GM18870 (cell line): ENCODE measurements around the gene CSNK2B.
A peak's percentile ranks its signal among the peaks of the same experiment; 100 is the strongest.

Experiments
- ATAC-seq: cut with Tn5 transposase; IDR thresholded peaks from one replicate; pipeline ENCODE4 v1.9.1; 2021; ENCODE audit warnings: moderate library complexity; ENCODE audit not compliant: unreplicated experiment

The CSNK2B gene

DNA sequence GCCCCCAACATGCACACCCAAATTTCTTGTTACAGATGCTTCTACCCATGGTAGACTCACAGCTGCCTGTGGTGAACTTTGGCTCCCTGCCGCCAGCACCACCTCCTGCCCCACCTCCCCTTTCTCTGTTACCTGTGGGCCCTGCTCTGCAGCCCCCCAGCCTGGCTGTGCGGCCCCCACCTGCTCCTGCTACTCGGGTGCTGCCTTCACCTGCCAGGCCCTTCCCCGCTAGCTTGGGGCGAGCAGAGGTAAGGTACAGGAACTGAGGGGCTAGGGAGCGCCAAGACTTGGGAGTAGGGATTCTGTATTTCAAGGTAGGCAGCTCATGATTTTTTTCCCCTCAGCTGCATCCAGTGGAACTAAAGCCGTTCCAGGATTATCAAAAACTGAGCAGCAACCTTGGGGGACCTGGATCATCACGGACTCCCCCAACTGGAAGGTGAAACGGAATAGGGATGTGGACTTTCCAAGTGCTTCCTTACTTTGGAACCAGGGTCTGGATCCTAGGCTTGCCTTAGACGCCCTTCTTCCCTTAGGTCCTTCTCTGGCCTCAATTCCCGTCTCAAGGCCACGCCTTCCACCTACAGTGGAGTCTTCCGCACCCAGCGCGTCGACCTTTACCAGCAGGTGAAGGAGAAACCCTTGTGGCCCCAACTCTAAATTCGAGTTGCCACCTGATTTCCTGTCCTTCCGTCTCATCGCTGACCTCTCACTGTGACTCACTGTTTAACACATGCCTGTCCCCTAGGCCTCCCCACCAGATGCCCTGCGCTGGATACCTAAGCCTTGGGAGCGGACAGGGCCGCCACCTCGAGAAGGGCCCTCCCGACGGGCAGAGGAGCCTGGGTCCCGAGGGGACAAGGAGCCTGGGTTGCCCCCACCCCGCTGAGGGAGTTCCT lies 28.9 kb upstream of the CSNK2B start:
- ATAC-seq = no peak

DNA sequence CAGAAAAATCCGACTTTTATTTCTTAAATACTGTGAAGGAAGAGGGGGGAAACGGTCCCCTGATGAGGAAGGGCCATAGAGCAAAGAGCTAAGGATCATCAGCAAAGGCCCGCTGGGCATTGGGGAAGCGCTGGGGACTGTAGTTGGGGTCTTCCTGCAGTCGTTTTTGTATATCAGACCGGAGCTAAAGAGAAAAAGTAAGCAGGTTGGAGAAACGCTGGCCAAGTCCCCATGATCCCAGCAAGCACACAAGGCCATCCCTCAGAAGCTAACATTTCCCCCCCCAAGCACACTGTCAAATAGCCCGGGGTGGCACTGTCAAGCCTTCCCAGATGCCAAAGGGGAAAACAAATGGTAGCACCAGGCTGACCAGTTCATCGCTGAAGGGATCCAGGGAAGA lies 26.8 kb upstream of the CSNK2B start:
- no peak for ATAC-seq

DNA sequence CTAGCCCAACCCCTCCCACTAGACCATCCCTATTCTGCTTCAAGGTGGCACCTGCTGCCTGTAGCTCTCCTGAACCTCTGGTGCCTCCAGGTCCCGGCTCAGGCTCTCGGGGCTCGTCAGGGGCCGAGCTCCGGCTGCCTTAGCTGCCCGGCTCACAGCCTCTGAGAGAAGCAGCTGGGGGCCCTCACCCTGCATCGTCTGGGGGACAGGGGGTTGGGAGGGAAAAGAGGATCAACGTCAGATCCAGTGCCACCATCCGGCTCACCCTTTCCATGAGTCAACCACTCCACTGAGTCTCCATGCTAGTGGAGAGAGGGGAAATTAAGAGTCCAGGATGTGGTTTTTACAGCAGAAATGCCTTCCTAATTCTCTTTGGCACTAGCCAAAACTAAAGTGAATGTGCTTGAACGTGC lies 26.4 kb upstream of the CSNK2B start:
- no peak for ATAC-seq

DNA sequence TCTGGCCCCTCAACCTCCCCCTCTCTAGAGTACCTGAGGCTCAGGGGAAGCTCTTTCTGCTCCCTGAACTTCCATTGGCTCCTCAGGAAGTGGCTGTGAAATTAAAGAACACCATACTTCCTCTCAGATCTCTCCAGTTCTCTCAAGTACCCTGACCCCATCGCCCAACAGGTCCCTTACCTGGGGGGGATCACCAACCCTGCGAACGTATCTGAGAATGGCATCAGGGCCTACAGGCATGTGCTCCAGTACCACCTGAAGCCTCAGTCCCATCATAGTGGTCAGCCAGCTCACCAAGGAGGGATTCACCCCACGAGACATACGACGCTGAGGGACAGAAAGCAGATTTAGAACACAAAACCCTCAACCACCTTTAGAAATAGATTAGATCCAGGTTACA lies 25.3 kb upstream of the CSNK2B start:
- ATAC-seq = no peak

DNA sequence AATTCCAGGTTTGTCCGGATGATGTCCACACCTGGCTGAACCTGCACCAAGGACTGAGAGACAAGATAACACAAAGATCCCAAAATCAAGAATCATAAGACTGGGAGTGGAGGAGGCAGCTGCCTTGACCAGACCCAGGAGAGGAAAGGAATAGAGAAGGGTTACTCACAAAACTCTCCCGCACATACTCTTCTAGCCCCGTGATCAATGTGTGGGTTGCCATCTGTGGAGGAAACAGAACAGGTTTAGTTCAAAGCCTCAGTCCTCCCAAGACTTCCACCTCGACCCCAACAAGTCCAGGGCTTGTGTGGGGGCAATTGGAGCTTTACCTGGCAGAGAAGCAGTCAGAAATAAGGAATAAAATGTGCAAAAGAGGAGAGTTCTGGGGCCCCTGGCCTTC lies 24.5 kb upstream of the CSNK2B start:
- ATAC-seq = no peak

DNA sequence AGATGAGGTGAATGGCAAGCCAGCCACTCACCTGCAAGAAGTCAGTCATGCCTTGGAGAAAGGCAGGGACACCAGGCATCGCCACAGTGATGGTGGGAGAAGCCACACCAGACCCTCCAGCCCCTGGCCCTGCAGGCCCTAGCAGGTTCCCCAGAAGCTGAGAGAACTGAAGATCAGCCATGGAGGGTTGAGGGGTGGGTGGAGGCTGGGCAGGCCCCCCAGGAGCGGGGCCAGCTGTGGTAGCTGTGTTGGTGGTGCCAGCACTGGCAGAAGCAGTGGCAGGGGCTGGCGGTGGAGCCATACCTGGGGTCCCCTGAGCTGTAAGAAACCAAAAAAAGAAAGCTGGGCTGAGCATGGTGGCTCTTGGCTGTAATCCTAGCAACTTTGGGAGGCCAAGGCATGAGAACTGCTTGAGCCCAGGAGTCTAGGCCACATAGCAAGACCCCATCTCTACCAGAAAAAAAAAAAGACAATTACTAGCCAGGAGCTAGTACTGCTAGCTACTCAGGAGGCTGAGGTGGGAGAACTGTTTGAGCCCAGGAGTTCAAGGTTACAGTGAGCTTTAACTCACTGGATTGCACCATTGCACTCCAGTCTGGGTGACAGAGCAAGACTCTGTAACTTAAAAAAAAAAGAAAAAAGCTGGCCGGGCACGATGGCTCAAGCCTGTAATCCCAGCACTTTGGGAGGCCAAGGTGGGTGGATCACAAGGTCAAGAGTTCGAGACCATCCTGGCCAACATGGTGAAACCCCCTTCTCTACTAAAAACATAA lies 22.9 kb upstream of the CSNK2B start:
- no peak for ATAC-seq

DNA sequence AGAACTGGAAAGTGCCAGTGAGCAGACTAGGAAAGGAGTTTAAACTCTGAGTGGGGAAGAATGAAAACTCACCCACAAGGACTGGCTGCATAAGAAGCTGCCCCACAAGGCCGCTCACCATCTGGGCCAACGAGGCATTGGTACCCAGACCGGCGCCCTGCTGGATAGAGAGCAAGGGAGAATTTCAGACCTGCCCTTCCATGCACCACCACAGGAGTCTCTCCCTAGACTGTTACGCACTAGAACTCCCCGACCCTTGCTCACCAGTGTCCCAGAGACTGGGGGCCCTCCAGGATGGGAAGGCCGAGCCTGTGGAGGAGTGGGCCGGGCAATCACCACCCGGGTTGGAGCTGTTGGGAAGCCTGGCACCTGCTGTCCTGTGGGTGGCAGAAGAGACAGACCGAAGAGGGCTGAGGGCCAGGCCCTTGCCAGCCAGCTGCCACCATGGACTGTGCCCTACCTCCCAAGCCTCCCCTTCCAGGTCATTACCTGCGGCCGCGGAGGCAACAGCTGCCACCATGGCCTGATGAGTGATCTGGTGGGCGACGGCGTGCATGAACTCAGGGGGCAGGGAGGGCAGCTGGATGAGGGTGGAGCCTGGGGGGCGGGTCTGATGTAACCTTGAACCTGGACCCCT lies 21.9 kb upstream of the CSNK2B start:
- ATAC-seq = no peak

DNA sequence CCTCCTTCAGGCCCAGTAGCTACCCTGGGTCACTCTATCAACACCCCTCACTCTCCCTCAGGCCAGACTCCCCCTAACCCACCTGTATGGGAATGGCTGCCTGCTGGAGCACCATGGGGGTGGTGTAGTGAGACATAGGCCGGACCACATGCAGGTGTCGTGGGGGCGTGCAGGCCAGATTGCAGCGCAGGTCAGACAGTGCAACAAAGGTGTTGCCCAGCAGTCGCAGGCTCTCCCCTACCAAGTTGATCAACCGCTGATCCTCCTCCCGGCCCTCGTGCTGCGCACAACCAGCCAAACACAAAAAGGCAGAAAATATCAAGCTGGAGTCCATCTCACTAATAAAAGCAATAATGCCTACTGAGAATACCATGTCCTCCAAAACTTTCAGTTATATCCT lies 20.6 kb upstream of the CSNK2B start:
- no peak for ATAC-seq

DNA sequence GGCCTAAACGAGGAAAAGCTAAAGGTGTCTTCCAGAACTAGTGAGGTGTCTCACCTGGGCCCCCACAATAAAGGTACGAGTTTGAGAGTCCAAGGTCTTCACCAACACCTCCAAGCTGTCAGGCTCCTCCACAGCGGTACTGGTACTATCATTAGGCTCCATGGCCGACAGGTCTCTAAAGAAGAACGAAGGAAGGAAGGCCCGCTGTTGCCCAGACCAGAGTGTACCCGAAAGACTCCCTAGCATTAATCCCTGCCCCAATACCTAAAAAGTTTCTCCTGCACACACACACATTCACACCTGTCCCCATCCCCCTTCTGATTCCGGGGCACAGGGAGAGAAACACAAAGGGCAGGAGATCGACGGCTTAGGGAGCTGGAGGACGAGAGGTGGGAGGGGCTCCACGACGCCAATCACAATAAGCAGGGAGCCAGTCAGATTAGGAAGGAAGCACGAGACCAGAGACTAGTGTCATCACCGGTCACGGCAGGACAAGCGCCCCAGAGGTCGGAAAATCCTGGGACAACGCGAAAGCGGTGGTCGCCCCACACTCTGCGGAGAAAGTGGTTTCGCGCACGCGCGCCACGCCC lies 14.2 kb upstream of the CSNK2B start:
- ATAC-seq = peak; percentile 32

DNA sequence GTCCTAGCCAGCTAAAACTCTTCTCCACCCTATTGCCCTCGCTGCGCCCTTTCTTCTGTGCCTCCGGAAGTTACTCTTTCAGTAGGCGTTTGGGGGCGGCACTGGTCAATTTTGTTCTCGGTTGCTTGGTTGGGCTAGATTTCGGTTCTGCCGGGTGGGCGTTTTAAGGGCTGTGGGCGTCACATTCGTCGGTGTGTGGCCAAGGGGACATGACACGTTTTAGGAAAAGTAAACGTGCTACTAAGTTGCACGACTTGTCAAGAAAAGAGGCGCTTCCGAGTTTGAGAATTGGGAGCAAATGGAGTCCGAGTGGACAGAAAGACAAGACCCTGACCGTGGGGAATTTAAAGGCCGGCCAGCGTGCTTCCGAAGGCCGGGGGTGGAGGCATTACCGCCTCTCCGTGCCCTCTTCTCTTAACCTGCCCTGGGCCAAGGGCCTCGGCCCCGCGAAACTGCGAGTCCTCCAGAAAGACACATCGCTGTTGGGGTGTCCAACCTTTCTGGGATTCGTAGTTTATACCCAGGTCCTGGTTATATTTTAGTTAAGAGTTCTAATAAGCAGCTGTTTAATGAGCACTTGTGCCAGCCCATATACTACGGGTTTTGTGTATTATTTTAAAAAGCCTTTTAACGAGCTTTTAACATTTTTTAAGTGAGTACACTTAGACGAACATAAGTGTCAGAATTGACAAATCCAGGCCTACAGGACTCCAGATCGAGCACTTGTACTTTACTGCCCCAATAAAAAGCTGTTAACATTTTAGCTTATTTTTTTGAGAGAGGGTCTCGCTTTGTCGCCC lies 12.8 kb upstream of the CSNK2B start:
- ATAC-seq = peak; percentile 45

DNA sequence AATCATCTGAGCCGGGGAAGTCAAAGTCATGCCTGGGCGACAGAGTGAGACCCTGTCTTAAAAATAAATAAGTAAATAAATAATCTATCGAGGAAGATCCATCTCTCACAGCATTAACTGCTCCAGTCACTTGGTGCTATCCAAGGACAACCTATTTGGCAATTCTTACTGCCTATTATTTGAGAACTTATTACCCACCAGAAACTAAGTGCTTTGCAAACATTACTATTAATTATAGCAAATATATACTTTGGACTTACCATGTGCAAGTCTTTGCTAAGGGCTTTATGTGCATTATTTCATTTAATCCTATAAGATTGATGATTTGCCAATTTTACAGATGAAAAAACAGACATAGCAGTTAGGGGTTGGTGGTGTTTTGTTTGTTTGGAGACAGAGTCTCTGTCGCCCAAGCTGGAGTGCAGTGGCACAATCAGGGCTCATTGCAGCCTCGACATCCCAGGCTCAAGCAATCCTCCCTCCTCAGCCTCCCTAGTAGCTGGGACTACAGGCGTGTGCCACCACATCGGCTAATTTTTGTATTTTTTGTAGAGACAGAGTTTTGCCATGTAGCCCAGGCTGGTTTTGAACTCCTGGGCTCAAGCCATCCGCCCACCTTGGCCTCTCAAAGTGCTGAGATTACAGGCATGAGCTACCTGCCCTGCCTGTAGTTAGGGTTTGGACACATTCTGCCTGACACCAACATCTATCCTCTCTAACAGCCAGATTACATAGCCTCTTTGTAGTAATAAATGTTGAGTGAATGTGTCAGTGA lies 11.1 kb upstream of the CSNK2B start:
- no peak for ATAC-seq

DNA sequence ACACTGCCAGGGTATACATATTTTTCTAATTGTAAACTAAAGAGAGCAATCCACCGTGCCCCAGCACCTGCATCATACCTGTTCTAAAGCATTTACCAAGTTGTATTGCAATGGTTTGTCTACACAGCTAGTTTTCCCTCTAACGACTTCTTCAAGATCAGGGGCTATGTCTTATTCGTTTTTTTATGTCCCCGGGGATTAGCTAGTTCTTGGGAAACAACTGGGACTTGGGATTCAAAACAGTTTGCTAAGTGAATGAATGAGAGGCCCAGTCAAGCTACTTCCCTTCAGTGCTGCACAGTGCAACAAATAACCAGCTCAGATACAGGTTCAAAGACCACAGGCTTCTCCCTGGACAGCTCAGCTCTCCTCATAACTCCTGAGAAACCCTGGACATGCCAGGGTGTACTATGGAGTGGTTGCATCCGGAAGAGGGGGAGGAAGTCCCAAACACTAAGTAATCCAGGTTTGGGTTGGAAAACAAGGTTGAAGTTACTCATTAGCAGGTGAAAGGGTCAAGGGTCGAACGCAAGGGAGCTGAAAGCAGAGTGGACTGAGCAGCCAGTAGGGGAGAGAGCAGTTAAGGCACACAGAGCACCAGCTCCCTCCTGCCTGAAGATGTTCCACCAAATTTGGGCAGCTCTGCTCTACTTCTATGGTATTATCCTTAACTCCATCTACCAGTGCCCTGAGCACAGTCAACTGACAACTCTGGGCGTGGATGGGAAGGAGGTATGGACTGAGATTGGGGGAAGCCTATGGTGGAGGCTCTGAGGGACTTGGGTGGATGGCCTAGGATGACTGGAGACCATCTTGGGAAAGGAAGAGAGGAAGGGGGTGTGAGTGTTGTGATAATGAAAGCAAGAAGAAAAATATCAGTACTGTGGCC lies 10.3 kb upstream of the CSNK2B start, which contains the start of gene APOM:
Gene APOM (plus strand): TSS at position 546 of the 889 bp plus-strand sequence. CDS start 73 bp downstream, at position 619.
- ATAC-seq = no peak

DNA sequence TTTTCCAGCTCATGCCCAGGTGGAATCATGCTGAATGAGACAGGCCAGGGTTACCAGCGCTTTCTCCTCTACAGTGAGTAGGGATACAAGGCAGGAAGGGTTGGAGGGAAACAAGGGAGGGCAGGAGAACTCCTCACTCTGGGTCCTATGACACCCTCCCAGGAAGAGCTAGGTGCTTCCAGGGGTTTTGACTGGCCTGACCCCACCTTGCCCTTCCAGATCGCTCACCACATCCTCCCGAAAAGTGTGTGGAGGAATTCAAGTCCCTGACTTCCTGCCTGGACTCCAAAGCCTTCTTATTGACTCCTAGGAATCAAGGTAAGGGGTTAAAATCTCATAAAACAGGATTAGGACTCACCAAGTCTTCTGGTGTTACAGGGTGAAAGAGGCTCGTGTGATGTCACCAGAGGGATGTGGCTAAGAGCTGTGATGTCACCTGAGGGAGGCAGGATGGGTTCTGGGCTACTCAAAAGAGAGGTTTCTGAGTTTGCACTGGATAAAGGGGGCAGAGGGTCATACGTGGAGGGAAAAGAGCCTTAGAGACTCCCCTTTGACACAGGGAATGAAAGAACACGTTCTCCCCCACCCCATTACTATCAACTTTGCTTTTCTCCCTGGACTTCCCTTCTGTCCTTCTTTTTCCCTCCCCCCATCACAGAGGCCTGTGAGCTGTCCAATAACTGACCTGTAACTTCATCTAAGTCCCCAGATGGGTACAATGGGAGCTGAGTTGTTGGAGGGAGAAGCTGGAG lies 8.3 kb upstream of the CSNK2B start:
- no peak for ATAC-seq

DNA sequence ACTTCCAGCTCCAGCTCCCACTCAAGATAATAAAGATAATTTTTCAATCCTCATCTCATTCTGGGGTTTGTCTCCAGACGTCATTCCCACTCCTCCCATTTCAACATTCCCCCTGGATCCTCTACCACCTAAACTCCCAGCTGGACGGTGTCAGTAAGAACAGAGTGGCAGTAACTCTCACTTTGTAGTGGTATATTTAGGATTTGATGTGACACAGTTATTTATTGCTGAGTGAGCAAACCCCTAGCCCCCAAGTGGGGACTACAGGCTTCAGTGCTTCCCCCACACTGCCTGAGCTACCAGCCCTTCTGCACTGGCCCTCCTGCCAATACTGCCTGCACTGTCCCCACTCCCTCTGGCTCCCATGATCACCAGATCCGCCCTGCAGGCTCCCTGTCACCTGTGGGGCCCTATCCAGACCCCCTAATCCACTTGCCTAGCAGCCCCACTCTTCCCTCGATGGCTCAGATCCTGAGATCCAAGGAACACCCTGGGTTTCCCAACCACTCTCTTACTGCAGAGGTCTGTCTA lies 7.7 kb upstream of the CSNK2B start:
- ATAC-seq = no peak

DNA sequence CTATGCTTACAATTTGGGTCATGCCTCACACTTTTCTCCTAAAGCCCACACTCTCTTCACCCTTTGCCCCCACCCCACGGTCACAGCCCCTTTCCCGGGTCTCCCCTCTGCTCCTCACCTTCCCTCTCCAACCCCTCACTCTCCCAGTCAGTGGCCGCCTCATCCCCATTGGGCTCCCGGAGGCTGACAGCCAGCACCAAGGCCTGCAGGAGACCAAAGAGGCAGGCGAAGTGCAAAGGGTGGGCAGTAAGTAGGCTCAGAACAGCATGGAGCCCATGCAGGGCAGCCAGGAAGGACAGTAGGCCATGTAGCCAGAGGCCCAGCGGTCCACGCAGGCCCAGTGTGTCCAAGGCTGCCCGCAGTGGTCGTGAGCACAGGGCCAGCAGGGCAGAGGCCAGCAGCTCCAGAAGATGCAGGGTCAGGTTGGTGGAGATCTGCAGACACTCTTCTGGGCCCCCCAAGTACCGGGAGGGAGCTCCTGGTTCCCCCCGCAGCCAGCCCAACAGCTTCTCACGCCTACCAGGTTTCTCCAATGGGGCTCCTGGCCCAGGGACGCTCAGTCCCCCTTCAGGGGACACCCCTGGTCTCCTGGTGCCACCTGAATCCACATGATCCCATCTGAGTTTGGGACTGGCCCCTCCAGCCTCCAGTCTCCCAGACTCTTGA lies 6.8 kb upstream of the CSNK2B start:
- ATAC-seq = no peak

DNA sequence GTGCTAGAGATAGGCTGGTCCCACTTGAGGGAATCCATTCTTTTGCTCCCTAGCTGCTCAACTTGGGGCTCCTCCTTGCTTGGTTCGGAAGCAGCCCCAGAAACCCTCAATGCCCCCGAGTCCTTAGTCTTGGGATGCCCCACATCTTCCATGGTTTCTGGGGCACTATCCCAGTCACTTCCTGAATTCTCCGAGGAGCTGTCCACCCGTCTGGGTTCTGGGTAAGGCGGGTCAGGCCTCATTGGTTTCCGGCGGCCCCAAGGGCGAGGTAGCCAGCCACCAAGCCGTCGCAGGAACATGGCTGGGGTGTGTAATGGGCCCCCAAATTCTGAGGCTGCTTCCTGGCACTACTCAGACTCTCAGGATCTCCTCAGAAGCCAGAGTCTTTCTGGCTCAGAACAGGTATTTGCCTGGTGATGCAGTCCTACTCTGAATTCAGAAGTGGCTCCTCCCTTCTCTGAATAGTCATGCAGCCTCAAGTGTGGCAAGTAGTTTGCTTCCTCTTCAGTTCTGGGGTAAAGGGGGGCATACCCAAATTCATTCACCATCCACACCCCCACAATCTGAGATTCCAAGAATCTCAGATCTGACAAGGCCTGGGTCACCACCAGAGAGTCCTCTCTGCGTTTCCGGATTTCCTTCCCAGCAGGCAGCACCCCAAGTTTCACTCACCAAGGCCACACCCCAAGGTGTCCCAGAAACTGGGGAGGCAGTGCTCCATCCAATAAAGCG lies 6.1 kb upstream of the CSNK2B start:
- ATAC-seq = no peak
